GM10248 (cell line): ENCODE data around the gene MYO16.
"Not testable (repeated sequence)": the region's sequence is repeated elsewhere in the genome, so short reads cannot be mapped to it uniquely, and the experiment has no call there.

Source experiments
- CTCF ChIA-PET: fragments of 300-600 bp; sonication (Branson Sonifier 250); formaldehyde crosslinking; extraction: SDS; loops from one replicate; lab custom pipeline; 2021; ENCODE audit warnings: antibody characterized with exemption; lab: Yijun Ruan, JAX
- POLR2A ChIA-PET: fragments of 350-650 bp; sonication (Branson Sonifier 250); formaldehyde crosslinking; extraction: SDS; loops from one replicate; lab custom pipeline; 2020; ENCODE audit warnings: antibody characterized with exemption; lab: Yijun Ruan, JAX
- DNase-seq: peaks from one replicate; pipeline ENCODE4 v3.0.0; 2012; ENCODE audit errors: extremely low spot score
- TF ChIP-seq, protein P1 (sequence below): IDR thresholded peaks from 2 replicates; pipeline ENCODE4 v1.5.1; 2012; ENCODE audit warnings: mild to moderate bottlenecking, low read depth; ENCODE audit errors: extremely low read depth, missing control alignments, control extremely low read depth

MYO16 gene

DNA sequence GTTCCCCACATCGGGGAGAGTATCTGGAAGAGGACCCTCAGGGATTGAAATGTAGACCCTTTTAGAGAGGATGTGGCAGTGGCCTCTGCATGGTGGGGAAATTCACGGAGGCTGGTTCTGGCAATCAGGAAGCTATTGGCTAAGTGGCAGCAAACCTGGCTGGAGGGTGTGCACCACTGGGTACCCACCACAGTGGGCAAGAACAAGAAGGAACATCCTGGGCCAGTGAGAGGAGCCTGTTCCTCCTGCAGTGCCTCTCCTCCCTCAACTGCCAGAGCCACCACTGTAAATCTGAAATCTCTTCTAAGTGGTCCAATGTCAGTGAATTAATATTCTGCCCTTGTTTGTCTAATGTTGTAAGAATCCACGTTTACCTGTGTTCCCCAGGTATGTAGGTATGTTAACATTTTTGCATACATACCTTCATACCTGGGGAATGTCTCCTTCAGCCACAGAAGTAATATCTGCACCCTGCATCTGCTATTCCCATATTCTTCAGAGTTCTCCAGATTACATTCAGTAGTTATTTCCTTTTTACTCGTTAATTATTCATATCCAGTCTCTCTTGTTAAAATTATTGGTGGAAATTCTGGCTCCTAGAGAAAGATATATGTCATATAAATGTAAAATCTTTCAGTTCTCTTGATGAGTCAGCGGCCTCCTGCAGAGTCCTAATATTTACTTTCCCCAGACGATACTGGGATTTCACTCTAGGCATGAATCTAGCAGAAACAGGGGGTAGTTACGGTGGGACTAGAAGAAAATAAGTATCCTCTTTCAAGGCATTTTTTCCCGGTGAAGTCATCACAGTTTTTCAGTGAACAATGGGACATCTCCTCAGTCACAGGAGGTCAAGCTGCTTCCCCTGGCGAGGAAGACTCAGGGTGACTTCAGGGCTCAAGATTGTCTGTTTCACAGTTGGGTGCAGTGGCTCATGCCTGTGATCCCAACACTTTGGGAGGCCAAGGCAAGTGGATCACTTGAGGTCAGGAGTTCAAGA is 148.3 kb downstream of the MYO16 start:
- ChIA-PET POLR2A (no interaction called here), CTCF (no interaction called here)
- DNase-seq = no peak
- TF ChIP-seq, protein P1, sequence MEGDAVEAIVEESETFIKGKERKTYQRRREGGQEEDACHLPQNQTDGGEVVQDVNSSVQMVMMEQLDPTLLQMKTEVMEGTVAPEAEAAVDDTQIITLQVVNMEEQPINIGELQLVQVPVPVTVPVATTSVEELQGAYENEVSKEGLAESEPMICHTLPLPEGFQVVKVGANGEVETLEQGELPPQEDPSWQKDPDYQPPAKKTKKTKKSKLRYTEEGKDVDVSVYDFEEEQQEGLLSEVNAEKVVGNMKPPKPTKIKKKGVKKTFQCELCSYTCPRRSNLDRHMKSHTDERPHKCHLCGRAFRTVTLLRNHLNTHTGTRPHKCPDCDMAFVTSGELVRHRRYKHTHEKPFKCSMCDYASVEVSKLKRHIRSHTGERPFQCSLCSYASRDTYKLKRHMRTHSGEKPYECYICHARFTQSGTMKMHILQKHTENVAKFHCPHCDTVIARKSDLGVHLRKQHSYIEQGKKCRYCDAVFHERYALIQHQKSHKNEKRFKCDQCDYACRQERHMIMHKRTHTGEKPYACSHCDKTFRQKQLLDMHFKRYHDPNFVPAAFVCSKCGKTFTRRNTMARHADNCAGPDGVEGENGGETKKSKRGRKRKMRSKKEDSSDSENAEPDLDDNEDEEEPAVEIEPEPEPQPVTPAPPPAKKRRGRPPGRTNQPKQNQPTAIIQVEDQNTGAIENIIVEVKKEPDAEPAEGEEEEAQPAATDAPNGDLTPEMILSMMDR = no peak

DNA sequence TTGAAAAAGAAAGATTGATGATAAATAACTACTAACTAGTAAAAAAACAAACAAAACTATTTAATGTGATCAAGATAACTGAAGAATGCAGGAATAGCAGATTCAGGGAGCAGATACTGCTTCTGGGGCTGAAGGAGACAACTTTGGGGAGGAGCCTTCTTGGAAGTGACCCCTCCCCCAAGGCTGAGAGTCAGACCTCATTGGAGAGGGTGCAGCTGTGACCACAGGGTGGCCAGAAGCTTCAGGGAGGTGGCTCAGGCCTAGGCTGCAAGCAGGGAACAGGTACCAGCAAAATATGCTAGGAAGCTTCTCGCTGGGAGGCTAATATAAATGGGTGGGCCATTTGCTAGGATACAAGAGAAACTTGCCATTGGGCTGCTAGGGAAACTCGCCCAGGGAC is 149.9 kb downstream of the MYO16 start:
- CTCF ChIA-PET = interaction anchor here (1.1 to 1.3 kb wide), 2 partner anchors 8 to 15 kb away, joined by 3 to 5 read pairs; no protein-coding TSS in a partner anchor
- POLR2A ChIA-PET = no interaction called here
- no peak for DNase-seq
- TF ChIP-seq, protein P1 = no peak

DNA sequence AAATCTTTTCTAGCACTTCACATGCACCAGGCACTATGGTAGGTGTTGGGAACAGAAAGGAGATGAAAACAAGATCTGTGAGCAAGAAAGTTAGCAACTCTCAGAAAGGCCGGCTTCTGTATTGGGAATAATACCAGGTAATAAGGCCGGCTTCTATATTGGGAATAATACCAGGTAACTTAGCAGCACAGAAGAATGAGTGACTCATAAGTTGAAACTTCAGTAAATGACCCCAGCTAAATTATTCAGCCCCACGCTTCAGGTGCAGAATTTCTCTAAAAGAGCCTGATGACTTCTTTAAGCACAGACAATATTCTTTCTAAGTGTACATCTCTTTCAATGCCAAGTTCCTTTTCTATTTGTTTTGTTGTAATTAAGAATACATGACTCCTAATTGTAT is 151.3 kb downstream of the MYO16 start:
- TF ChIP-seq, protein P1 = no peak
- ChIA-PET POLR2A (no interaction called here), CTCF (interaction anchor here (1.3 kb wide), 1 partner anchor 9 kb away, joined by 5 read pairs; no protein-coding TSS in a partner anchor)
- DNase-seq = no peak

DNA sequence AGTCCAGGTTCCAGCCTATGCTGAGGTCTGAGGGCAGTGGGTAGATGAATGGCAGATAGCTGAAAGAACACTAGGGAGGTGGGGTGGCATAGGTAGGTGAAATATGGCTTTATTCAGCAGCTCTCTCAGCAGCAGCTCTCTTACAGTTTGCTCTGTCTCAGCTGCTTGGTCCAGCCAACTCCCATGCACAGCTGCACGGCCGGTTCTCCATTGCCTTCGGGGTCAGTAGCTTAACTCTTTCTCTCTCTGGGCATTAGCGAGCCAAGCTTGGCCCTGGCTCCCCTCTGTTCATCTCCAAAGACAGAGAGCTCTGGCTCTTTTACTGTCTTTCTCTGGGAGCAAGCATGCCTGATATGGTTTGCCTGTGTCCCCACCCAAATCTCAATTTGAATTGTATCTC is 151.9 kb downstream of the MYO16 start:
- POLR2A ChIA-PET = no interaction called here
- CTCF ChIA-PET = no interaction called here
- no peak for DNase-seq
- TF ChIP-seq, protein P1 = no peak

DNA sequence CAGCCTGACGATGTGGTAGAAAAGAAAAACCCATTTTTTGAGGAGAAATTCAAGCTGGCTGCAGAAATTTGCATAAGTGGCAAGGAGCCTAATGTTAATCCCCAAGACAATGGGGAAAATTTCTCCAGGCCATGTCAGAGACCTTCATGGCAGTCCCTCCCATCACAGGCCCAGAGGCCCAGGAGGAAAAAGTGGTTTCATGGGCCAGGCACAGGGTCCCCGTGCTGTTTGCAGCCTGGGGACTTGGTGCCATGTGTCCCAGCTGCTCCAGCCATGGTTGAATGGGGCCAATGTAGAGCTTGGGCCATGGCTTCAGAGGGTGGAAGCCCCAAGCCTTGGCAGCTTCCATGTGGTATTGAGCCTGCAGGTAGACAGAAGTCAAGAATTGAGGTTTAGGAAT is 153.1 kb downstream of the MYO16 start:
- POLR2A ChIA-PET, DNase-seq: not testable (repeated sequence)
- CTCF ChIA-PET = interaction anchor here (0.9 kb wide), 1 partner anchor 189 kb away, joined by 3 read pairs; no protein-coding TSS in a partner anchor

DNA sequence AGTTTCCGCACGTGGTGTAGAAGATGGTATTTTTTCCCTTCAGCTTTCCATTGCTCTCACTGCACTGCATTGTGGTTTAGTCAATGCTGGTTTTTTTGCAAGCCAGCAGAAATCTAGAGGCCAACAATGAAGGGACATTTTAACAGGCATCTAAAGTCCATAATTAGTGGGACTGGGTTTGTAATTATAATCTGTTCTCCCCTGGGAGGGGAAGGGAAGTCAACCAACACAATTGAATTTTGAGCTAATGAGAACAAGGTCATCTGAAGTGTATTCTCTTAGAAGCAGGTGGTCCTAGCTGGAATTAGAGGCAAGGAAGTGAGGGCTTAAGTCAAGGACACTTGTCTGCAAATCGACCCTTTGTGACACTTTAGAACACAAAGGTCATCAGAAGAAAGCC is 156.4 kb downstream of the MYO16 start:
- CTCF ChIA-PET = interaction anchor here (1.5 kb wide), 1 partner anchor 10 kb away, joined by 4 read pairs; no protein-coding TSS in a partner anchor
- DNase-seq = no peak
- POLR2A ChIA-PET = no interaction called here
- TF ChIP-seq, protein P1 = no peak
